T47D (cell line): Measurements from ENCODE around the gene ELAVL1.
"Not testable (repeated sequence)": the region's sequence is repeated elsewhere in the genome, so short reads cannot be mapped to it uniquely, and the experiment has no call there.

ENCODE experiments used
- DNase-seq, 2 experiments: peaks; one replicate each; pipeline versions ENCODE4 v3.0.0 to v3.0.0-alpha.2; 2011 to 2012; ENCODE audit warnings: low read depth in 1 of 2, low spot score in 1 of 2
- JUND ChIP-seq: IDR thresholded peaks from 2 replicates; pipeline ENCODE4 v1.6.1; 2012; ENCODE audit warnings: low read depth
- in situ Hi-C: cut with HindIII; loops from 2 replicates; pipeline ENCODE4 v1.10.0; 2016; ENCODE audit warnings: low sequenced_read_pairs, low pct_unique_long_range_greater_than_20kb

ELAVL1 gene

GRCh38 chr19:7944177-7944761, 61.2 kb downstream of the ELAVL1 start:
- DNase-seq, result peak; percentile 51 to 90
- in situ Hi-C loops, result no loop called here
- no peak for TF ChIP-seq JUND

GRCh38 chr19:7943444-7944176, 61.8 kb downstream of the ELAVL1 start, which contains the start of gene TIMM44:
Gene TIMM44 (minus strand): TSS chr19:7943666. CDS start chr19:7943651, 15 bp downstream.
- in situ Hi-C loops, result no loop called here
- DNase-seq, result peak; percentile 78 to 99
- TF ChIP-seq JUND, result no peak

GRCh38 chr19:7942981-7943443, 62.4 kb downstream of the ELAVL1 start:
- no peak for DNase-seq
- in situ Hi-C loops, result no loop called here
- no peak for TF ChIP-seq JUND

GRCh38 chr19:7941895-7942596, 63.4 kb downstream of the ELAVL1 start:
- DNase-seq, result no peak
- TF ChIP-seq JUND, result no peak
- in situ Hi-C loops, result no loop called here

GRCh38 chr19:7940841-7941240, 64.6 kb downstream of the ELAVL1 start:
- in situ Hi-C loops, result no loop called here
- no peak for DNase-seq
- TF ChIP-seq JUND, result no peak

- no peak for TF ChIP-seq JUND
- DNase-seq, result no peak
- in situ Hi-C loops, result no loop called here
Measured at GRCh38 chr19:7934766-7935165, 70.7 kb downstream of the ELAVL1 start.

- in situ Hi-C loops, result no loop called here
- DNase-seq, result no peak
- TF ChIP-seq JUND, result no peak
Measured at GRCh38 chr19:7933828-7934725, 71.4 kb downstream of the ELAVL1 start.

- TF ChIP-seq JUND, result no peak
- in situ Hi-C loops, result no loop called here
- no peak for DNase-seq
Measured at GRCh38 chr19:7933411-7933810, 72.0 kb downstream of the ELAVL1 start.

GRCh38 chr19:7932930-7933300, 72.5 kb downstream of the ELAVL1 start:
- no peak for DNase-seq
- in situ Hi-C loops, result no loop called here
- TF ChIP-seq JUND, result no peak

- DNase-seq, result no peak
- TF ChIP-seq JUND, result no peak
- in situ Hi-C loops, result no loop called here
Measured at GRCh38 chr19:7932276-7932929, 73.0 kb downstream of the ELAVL1 start.

GRCh38 chr19:7931221-7932061, 74.0 kb downstream of the ELAVL1 start:
- no peak for DNase-seq
- in situ Hi-C loops, result no loop called here
- TF ChIP-seq JUND, result no peak

- no peak for DNase-seq
- TF ChIP-seq JUND, result no peak
- in situ Hi-C loops, result no loop called here
Measured at GRCh38 chr19:7930765-7931164, 74.7 kb downstream of the ELAVL1 start.

GRCh38 chr19:7930030-7930429, 75.4 kb downstream of the ELAVL1 start:
- DNase-seq, in situ Hi-C loops: not testable (repeated sequence)
